HG03442 (cell line): ENCODE results near the gene SSTR3.
"Not testable (repeated sequence)": the region's sequence is repeated elsewhere in the genome, so short reads cannot be mapped to it uniquely, and the experiment has no call there.

ENCODE experiments used
- ATAC-seq: cut with Tn5 transposase; IDR thresholded peaks from one replicate; pipeline ENCODE4 v1.9.1; 2021; ENCODE audit warnings: mild to moderate bottlenecking, moderate library complexity; ENCODE audit not compliant: unreplicated experiment

The SSTR3 gene

GRCh38 chr22:37212174-37212906 lies at the start of gene SSTR3:
SSTR3 (minus strand) TSS chr22:37212477; CDS start chr22:37207803, 4,674 bp downstream.
- no peak for ATAC-seq

GRCh38 chr22:37260901-37261336 lies 48.6 kb upstream of the SSTR3 start:
- ATAC-seq, result no peak

DNA sequence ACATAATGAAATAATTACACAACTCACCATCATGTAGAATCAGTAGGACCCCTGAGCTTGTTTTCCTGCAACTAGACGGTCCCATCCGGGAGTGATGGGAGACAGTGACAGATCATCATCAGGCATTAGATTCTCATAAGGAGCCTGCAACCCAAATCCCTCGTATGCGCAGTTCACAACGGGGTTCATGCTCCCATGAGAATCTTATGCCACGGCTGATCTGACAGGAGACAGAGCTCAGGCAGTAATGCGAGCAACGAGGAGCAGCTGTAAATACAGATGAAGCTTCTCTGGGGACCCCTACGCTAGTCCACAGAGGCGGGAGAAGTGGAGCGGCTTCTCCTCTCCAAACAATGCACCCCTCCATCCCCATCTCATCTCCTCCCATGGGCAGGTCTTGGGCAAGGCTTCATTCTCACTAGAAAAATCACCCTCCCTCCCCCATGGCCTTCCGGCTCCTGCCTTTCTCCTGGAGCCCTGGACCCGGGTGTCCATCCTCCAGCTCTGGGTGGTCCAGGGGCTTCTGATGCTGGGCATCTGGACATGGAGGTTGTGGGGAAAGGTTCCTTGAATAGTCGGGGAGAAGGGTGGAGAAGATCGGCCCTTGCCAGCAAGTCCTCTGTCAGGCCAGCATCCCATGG lies 48.0 kb upstream of the SSTR3 start:
- no peak for ATAC-seq

- no peak for ATAC-seq
These were observed 47.3 kb upstream of the SSTR3 start for GRCh38 chr22:37259540-37260029.

DNA sequence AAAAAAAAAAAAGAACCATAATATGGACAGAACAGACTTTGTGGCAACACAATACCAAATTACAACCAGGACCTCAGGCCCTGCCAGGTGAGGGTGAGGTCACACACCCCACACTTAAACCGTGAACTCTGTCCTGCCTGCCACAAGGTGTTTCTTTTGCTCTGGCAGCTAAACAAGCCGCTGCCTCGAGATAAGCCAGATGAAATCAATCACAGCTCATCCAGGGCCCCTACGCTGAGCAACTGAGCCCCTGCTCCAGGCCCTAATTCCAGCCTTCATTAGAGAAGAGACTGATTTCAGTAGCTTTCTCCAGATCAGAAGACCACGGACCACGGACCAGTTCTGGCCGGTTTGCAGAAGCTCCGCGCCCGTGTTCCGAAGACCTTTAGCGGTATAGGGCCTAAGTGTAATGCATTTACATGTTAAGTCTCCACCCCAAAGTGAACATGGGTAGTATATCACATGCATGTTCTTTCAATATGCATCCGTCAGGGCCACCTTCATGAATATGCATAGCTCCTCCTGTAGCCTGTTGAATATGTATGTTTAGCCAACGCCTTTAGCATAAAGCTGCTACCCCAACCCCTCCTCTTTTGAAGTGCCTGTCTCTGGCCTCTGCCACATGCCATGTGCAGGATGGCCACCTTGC lies 46.6 kb upstream of the SSTR3 start:
- no peak for ATAC-seq

DNA sequence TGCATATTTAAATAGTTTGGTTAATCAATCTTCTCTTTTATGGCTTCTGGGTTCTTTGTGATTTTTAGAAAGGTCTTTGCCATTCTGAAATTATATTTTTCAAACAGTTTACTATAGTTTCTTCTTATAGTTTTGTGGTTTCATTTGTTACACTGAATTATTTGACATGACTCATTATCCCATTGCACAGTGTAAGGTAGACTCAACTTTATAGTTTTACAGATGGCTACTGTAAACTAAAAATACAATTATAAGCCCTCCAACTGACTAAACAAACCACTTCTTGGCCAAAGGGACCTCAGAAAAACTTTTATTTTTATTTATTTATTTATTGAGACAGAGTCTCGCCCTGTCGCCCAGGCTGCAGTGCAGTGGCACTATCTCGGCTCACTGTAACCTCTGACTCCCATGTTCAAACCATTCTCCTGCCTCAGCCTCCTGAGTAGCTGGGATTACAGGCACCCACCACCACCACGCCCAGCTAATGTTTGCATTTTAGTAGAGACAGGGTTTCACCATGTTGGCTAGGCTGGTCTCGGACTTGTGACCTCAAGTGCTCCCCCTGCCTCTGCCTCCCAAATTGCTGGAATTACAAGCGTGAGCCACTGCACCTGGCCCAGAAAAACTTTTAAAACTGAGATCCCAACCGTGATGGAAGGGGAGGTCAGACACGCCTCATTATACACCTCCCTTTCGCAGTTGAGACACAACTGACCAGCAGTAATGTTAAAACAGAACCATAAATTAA lies 45.9 kb upstream of the SSTR3 start:
- ATAC-seq, result no peak

GRCh38 chr22:37256075-37256726 lies 43.9 kb upstream of the SSTR3 start:
- no peak for ATAC-seq

- no peak for ATAC-seq
These were observed 43.3 kb upstream of the SSTR3 start for GRCh38 chr22:37255558-37256006.

GRCh38 chr22:37254867-37255233 lies 42.6 kb upstream of the SSTR3 start:
- ATAC-seq, result no peak

- no peak for ATAC-seq
These were observed 42.1 kb upstream of the SSTR3 start for GRCh38 chr22:37254209-37254866.

- ATAC-seq, result no peak
These were observed 40.9 kb upstream of the SSTR3 start for GRCh38 chr22:37253126-37253660.

- not testable (repeated sequence) for ATAC-seq
These were observed 39.6 kb upstream of the SSTR3 start for GRCh38 chr22:37251836-37252235.

DNA sequence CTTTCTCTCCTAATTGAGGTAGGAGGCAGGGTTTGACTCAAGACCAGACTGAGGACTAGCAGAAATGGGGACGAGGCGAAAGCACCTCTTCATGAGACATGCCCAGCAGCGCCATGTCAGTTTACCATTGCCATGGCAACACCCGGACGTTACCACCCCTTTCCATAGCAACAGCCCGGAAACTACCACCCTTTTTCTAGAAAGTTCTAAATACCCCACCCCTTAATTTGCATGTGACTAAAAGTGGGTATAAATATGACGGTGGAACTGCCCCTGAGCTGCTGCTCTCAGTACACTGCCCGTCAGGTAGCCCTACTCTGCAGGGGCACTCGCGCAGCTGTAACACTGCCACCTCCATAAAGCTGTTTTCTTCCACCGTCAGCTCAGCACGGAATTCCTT lies 37.7 kb upstream of the SSTR3 start:
- no peak for ATAC-seq

GRCh38 chr22:37248251-37248650 lies 36.0 kb upstream of the SSTR3 start:
- no peak for ATAC-seq

- ATAC-seq, result no peak
These were observed 33.5 kb upstream of the SSTR3 start for GRCh38 chr22:37245740-37246139.

- ATAC-seq, result no peak
These were observed 32.8 kb upstream of the SSTR3 start for GRCh38 chr22:37244922-37245722.

- ATAC-seq, result no peak
These were observed 32.0 kb upstream of the SSTR3 start, which contains the start of gene RAC2 for GRCh38 chr22:37244114-37244921. RAC2 (minus strand) TSS chr22:37244269; CDS start chr22:37244148, 121 bp downstream.
